Mesendoderm (in vitro differentiated cells): ENCODE results near the gene TFAP2A.

ENCODE experiments used
- DNase-seq: peaks from one replicate; pipeline ENCODE4 v3.0.0; 2013
- H2AK5ac ChIP-seq: 2 replicates; pipeline ENCODE4 v1.6.1; 2013; ENCODE audit warnings: low read length, inconsistent platforms
- H2BK120ac ChIP-seq: 2 replicates; pipeline ENCODE4 v1.6.1; 2013; ENCODE audit warnings: low read depth, mild to moderate bottlenecking, low read length, moderate library complexity, mixed read lengths
- H2BK15ac ChIP-seq: replicated peaks from 2 replicates; pipeline ENCODE4 v1.6.1; 2013; ENCODE audit warnings: low read depth, mild to moderate bottlenecking, moderate library complexity
- H2BK5ac ChIP-seq: 2 replicates; pipeline ENCODE4 v1.6.1; 2013; ENCODE audit warnings: low read length, inconsistent platforms
- H3K18ac ChIP-seq: 2 replicates; pipeline ENCODE4 v1.6.1; 2013; ENCODE audit warnings: mild to moderate bottlenecking, low read length, mixed read lengths
- H3K23ac ChIP-seq: one replicate; pipeline ENCODE4 v1.6.1; 2013; ENCODE audit warnings: low read length
- H3K27ac ChIP-seq: 2 replicates; pipeline ENCODE4 v1.5.1; 2013; ENCODE audit warnings: low read depth, mild to moderate bottlenecking, inconsistent platforms, low read length, moderate library complexity
- H3K27me3 ChIP-seq: 2 replicates; pipeline ENCODE4 v1.6.1; 2013; ENCODE audit warnings: low read length, control low read depth, mild to moderate bottlenecking, inconsistent platforms; ENCODE audit not compliant: insufficient read depth, poor library complexity
- H3K36me3 ChIP-seq: 2 replicates; pipeline ENCODE4 v1.6.1; 2013; ENCODE audit warnings: low read length, inconsistent platforms; ENCODE audit not compliant: control insufficient read depth, insufficient read depth
- H3K4ac ChIP-seq: one replicate; pipeline ENCODE4 v1.6.1; 2013; ENCODE audit warnings: low read depth, mild to moderate bottlenecking, low read length, moderate library complexity
- H3K4me1 ChIP-seq: 2 replicates; pipeline ENCODE4 v1.6.1; 2013; ENCODE audit warnings: low read depth, low read length, inconsistent platforms; ENCODE audit not compliant: control insufficient read depth
- H3K4me2 ChIP-seq: 2 replicates; pipeline ENCODE4 v1.6.1; 2013; ENCODE audit warnings: low read length
- H3K4me3 ChIP-seq: 2 replicates; pipeline ENCODE4 v1.5.1; 2013; ENCODE audit warnings: mild to moderate bottlenecking, low read length
- H3K56ac ChIP-seq: one replicate; pipeline ENCODE4 v1.6.1; 2013; ENCODE audit warnings: low read length
- H3K79me1 ChIP-seq: 2 replicates; pipeline ENCODE4 v1.6.1; 2013; ENCODE audit warnings: low read length, inconsistent platforms
- H3K79me2 ChIP-seq: 2 replicates; pipeline ENCODE4 v1.6.1; 2013; ENCODE audit warnings: mild to moderate bottlenecking, low read length; ENCODE audit not compliant: control insufficient read depth, insufficient read depth
- H3K9ac ChIP-seq: 2 replicates; pipeline ENCODE4 v1.6.1; 2013; ENCODE audit warnings: low read length, inconsistent platforms
- H4K5ac ChIP-seq: one replicate; pipeline ENCODE4 v1.6.1; 2013; ENCODE audit warnings: low read length
- H4K8ac ChIP-seq: one replicate; pipeline ENCODE4 v1.6.1; 2013; ENCODE audit warnings: low read depth, mild to moderate bottlenecking, control low read depth, low read length, moderate library complexity
- WGBS: extraction: QIAGEN DNeasy Blood & Tissue Kit; methylation state at CpG from one replicate; pipeline ENCODE4 v1.1.7; 2013; ENCODE audit warnings: low lambda C conversion rate, missing lambda C conversion rate; ENCODE audit not compliant: insufficient coverage; ENCODE audit errors: extremely low coverage; 5-methylcytosine and 5-hydroxymethylcytosine counted together

Gene TFAP2A

DNA sequence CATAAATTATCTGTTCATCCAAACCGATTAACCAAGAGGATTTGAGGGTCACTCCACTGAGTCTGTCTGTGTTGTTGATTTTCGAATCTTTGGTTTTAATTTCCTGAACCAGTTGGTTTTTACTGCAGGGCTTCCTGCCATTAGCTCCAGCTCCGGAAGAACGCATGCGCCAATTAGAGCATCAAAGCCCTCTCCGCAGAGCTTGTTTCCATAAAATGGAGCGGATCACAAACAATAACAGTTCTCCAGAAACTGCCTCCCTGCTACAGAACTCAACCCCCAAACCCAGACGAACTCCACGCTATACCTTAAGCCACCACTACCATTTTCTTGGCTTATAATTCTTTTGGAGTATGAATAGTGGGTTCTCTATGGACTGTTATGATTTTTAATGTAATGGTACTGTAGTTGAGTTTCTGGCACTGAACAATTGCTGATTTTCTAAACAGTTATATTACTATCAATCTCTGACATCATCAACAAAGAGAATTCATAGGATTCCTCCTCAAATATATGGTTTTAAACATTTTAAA, 13.8 kb downstream of the TFAP2A start:
- WGBS, result no CpG with 5 or more reads among the region's 9 CpGs

DNA sequence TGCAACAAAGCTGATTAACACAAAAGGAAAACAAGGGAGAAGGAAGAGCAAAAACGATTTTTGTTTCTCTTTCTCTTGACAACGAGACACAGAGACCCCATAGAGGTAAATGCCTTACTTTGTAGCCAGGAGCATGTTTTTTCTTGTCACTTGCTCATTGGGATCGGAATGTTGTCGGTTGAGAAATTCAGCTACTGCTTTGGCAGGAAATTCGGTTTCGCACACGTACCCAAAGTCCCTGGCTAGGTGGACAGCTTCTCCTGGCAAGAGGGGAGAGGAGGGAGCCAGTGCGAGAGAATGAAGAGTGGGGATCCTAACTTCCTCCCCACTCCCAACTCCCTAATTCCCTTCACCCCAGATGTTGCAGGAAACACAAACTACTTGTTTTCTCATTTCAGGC, 14.5 kb downstream of the TFAP2A start:
- WGBS, result no CpG with 5 or more reads among the region's 8 CpGs
- Histone ChIP-seq H4K5ac (no peak overlapping the region), H3K4ac (no peak overlapping the region), H3K56ac (peak overlapping the region; percentile 49), H3K4me2 (no peak overlapping the region), H3K27ac (peak overlapping the region; percentile 3), H3K79me2 (no peaks in the 10 kb centered on the region), H2BK5ac (no peak overlapping the region), H3K4me1 (peaks cover 6% of the 10 kb centered on the region), H3K9ac (peak overlapping the region; percentile 18), H3K27me3 (no peaks in the 10 kb centered on the region), H3K23ac (no peak overlapping the region), H2BK15ac (no peak overlapping the region), H3K18ac (no peak overlapping the region), H4K8ac (no peak overlapping the region), H2BK120ac (no peak overlapping the region), H3K36me3 (no peaks in the 10 kb centered on the region), H3K4me3 (no peak overlapping the region), H3K79me1 (peaks cover 3% of the 10 kb centered on the region), H2AK5ac (no peak overlapping the region)
- peak; percentile 89 for DNase-seq

More for the DNA sequence above, 13.8 kb downstream of the TFAP2A start:
- no peak overlapping the region for H2AK5ac ChIP-seq
- no peak overlapping the region for H3K27ac ChIP-seq
- no peak overlapping the region for H2BK120ac ChIP-seq
- H2BK5ac ChIP-seq, result no peak overlapping the region
- no peak overlapping the region for H4K8ac ChIP-seq
- no peak overlapping the region for H4K5ac ChIP-seq
- H3K79me1 ChIP-seq, result peaks cover 3% of the 10 kb centered on the region
- H3K27me3 ChIP-seq, result no peaks in the 10 kb centered on the region
- no peak overlapping the region for H3K18ac ChIP-seq
- H2BK15ac ChIP-seq, result no peak overlapping the region
- H3K4me2 ChIP-seq, result no peak overlapping the region
- no peaks in the 10 kb centered on the region for H3K36me3 ChIP-seq
- no peak overlapping the region for H3K4me3 ChIP-seq
- no peak overlapping the region for H3K23ac ChIP-seq
- peak overlapping the region; percentile 20 for H3K56ac ChIP-seq
- no peaks in the 10 kb centered on the region for H3K79me2 ChIP-seq
- DNase-seq, result peak; percentile 49
- no peak overlapping the region for H3K9ac ChIP-seq
- H3K4ac ChIP-seq, result no peak overlapping the region
- peaks cover 2% of the 10 kb centered on the region for H3K4me1 ChIP-seq

DNA sequence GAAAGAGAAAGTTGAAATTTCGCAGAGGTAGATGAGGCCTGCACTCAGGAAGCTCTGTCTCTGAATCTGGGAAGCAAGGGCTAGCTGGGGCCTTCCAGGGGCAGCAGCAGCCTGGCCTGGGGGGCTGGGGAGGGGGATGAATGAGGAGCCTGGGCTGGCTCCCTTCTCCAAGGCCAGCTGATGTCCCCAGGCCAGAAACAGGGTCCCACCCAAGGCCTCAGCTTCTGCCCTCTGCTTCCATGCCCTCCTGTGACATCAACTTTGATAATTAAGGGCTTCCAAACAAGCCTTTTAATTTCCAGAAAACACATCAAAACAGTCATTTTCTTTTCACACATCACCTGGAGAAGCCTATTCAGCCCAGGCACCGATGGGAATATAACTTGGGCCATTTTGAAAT, 15.4 kb downstream of the TFAP2A start:
- no peak for DNase-seq
- Histone ChIP-seq H2BK5ac (no peak overlapping the region), H3K4me3 (no peak overlapping the region)

DNA sequence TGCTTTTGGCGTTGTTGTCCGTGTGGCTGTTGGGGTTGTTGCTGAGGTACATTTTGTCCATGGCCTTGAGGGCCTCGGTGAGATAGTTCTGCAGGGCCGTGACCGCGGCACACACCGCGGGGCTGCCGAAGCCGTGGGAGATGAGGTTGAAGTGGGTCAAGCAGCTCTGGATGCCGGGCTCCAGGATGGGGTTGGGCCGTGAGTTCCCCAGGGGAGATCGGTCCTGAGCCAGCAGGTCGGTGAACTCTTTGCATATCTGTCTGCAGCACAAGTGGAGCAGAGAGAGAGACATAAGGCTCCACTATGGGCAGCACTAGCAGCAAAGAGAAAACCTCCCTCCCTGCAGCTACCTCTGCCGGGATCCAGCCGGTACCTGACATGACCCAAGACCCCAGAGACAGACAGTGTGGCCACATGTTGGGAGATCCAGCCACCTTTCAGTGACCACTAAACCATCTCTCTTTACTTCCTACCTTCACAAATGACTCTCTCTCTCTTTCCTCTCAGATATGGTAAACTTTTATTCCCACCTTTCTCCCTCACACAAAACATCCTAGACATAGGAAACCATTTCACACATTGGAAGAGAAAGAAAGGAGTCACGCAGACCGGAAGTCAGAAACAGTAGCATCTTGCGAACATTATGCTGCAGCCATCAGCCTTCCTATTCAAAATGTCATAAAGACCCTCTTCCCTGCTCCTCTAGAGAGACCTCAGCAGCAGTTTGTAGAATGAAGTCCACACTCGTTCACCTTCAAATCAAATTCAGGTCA, 16.2 kb downstream of the TFAP2A start:
- no CpG with 5 or more reads among the region's 20 CpGs for WGBS
- H3K9ac ChIP-seq, result peak overlapping the region; percentile 8
- no peaks in the 10 kb centered on the region for H3K79me2 ChIP-seq
- H3K4ac ChIP-seq, result peak overlapping the region; percentile 44
- no peak overlapping the region for H2BK120ac ChIP-seq
- no peak overlapping the region for H2BK15ac ChIP-seq
- no peak overlapping the region for H4K5ac ChIP-seq
- H3K27ac ChIP-seq, result no peak overlapping the region
- H3K27me3 ChIP-seq, result no peaks in the 10 kb centered on the region
- H3K4me2 ChIP-seq, result peak overlapping the region; percentile 3
- peak overlapping the region; percentile 65 for H3K18ac ChIP-seq
- no peaks in the 10 kb centered on the region for H3K79me1 ChIP-seq
- no peak overlapping the region for H4K8ac ChIP-seq
- H3K36me3 ChIP-seq, result no peaks in the 10 kb centered on the region
- peak; percentile 50 for DNase-seq
- H3K4me1 ChIP-seq, result peaks cover 7% of the 10 kb centered on the region
- H3K56ac ChIP-seq, result peak overlapping the region; percentile 57
- no peak overlapping the region for H3K4me3 ChIP-seq
- H3K23ac ChIP-seq, result no peak overlapping the region
- no peak overlapping the region for H2BK5ac ChIP-seq
- no peak overlapping the region for H2AK5ac ChIP-seq

More for the DNA sequence above, 15.4 kb downstream of the TFAP2A start:
- peaks cover 6% of the 10 kb centered on the region for H3K4me1 ChIP-seq
- no CpG with 5 or more reads among the region's 2 CpGs for WGBS
- H3K9ac ChIP-seq, result no peak overlapping the region
- H3K36me3 ChIP-seq, result no peaks in the 10 kb centered on the region
- H3K4ac ChIP-seq, result no peak overlapping the region
- no peaks in the 10 kb centered on the region for H3K79me2 ChIP-seq
- H3K27me3 ChIP-seq, result no peaks in the 10 kb centered on the region
- H3K27ac ChIP-seq, result peak overlapping the region; percentile 33
- no peak overlapping the region for H2BK120ac ChIP-seq
- no peak overlapping the region for H2AK5ac ChIP-seq
- no peak overlapping the region for H3K4me2 ChIP-seq
- no peak overlapping the region for H4K5ac ChIP-seq
- H4K8ac ChIP-seq, result no peak overlapping the region
- H3K18ac ChIP-seq, result peak overlapping the region; percentile 82
- H3K79me1 ChIP-seq, result no peaks in the 10 kb centered on the region
- no peak overlapping the region for H3K56ac ChIP-seq
- H3K23ac ChIP-seq, result no peak overlapping the region
- H2BK15ac ChIP-seq, result no peak overlapping the region

DNA sequence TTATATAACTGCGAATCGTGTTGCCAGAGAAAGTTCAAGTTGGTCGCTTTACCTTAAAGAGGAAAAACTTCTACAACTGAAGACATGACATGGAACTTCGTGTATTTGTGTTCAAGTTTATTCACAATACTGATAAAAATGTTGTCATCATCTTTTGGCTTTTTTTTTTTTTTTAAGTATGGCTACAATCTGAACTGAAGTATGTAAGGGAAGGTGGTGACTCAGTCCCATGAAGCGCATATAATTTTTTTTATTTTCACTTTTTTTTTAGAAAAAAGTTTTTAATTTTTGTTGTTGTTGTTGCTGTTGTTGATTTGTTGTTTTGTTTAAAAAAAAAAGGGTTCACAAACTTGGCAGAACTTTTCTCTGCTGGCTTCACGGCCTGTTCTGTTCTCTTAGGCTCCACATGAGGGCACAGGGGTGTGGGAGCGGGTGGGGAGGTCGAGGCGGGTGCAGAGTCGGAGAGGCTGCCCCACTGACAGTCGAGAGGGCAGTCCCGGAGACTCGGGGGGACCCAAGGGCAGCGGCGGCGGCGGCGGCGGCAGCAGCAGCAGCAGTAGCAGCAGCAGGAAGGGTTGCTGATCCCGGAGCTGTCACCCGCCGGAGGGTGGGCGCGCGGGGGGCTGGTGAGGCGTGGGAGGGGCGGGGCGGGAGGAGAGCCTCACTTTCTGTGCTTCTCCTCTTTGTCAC, 17.0 kb downstream of the TFAP2A start:
- no peak overlapping the region for H3K4me3 ChIP-seq
- no peak overlapping the region for H3K9ac ChIP-seq
- H3K23ac ChIP-seq, result no peak overlapping the region
- no peak overlapping the region for H3K27ac ChIP-seq
- peaks cover 11% of the 10 kb centered on the region for H3K4me1 ChIP-seq
- H3K79me1 ChIP-seq, result no peaks in the 10 kb centered on the region
- H4K5ac ChIP-seq, result no peak overlapping the region
- H3K4ac ChIP-seq, result peak overlapping the region; percentile 44
- H3K4me2 ChIP-seq, result peak overlapping the region; percentile 3
- H3K56ac ChIP-seq, result peak overlapping the region; percentile 47
- H2BK5ac ChIP-seq, result no peak overlapping the region
- H3K27me3 ChIP-seq, result peaks cover 4% of the 10 kb centered on the region
- H3K18ac ChIP-seq, result peak overlapping the region; percentile 65
- H2BK120ac ChIP-seq, result no peak overlapping the region
- H2BK15ac ChIP-seq, result no peak overlapping the region
- no peak overlapping the region for H4K8ac ChIP-seq
- no peaks in the 10 kb centered on the region for H3K79me2 ChIP-seq
- no CpG with 5 or more reads among the region's 28 CpGs for WGBS
- H2AK5ac ChIP-seq, result no peak overlapping the region
- no peaks in the 10 kb centered on the region for H3K36me3 ChIP-seq
- no peak for DNase-seq
